GM21381 (cell line): ENCODE measurements around the gene DMTF1.
"Not testable (repeated sequence)": the region's sequence is repeated elsewhere in the genome, so short reads cannot be mapped to it uniquely, and the experiment has no call there.

Source experiments
- ATAC-seq: cut with Tn5 transposase; IDR thresholded peaks from one replicate; pipeline ENCODE4 v1.9.1; 2021; ENCODE audit warnings: mild to moderate bottlenecking, moderate library complexity; ENCODE audit not compliant: unreplicated experiment

DMTF1 gene

GRCh38 chr7:87193912-87194311 lies 41.7 kb downstream of the DMTF1 start:
- ATAC-seq = no peak

- ATAC-seq = no peak
These were observed 47.0 kb downstream of the DMTF1 start for GRCh38 chr7:87199241-87199640.

DNA sequence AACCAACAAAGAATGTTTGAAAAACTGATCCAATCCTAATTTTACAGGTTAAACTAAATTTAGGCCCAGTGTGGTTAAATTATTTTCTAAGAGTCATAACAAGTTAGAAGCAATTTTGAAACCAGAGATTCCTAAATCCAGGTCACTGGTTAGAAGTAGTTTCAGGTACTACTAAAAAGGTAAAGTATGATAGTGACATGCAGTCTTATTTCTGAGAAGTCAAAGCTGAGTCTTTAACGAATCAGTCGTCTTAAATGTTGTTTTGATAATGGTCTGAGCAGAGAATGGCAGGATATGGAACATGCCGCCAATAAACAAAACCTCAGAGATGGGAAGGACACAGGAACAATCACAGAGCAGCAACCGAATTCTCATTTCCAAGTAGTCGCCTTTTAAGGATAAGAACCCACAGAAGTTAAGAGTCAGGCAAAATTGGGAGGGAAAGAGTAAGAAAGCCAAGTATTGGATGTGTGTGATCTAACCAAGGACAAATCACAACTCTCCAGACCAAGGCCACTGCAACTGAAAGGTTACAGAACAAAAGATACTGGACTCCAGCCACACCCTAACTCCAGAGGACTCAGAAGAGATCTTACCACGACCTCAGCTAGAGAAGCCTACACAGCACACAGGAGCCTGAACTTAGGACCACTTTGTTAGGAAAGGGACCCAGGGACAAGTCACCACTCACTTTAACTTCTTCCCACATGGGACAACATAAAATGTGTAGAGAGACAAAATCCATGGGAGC lies 47.6 kb downstream of the DMTF1 start:
- ATAC-seq = no peak

DNA sequence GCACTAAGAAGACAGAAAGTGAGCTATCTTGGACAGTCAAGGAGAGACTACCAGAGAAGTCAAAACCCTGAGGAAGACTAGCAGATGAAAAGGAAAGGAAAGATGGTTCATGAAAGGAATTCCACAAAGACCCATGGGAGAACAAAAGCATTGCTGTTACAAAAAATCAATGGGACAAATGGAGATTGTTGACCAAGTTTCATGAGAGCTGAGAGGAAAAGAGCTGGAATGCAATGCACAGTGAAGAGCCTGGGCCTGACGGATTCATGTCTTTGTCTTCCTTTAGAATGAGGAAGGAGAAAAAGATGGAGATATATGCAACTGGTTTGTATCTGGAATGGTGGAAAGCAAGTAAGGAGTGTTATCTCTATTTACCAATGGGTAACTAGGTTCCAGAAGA lies 50.0 kb downstream of the DMTF1 start:
- ATAC-seq = no peak

DNA sequence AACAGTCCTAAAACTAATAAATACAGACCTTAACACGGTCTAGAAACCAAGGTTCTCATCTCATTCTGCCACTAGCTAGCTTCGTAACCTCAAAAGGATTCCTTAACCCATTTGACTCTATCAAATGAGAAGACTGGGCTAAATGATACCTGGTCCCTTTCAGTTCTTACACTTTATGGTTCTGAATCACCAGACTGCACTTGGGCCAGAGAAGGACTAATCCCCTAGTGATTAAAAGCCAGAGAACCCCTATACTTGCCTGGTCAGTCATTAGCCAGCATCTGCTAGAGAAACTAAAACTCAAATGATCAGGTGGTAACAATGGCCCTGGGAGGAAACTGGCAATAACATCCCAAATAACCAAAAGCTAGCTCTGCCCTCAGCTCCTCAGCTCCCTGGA lies 50.5 kb downstream of the DMTF1 start:
- peak; percentile 34 for ATAC-seq

- ATAC-seq = not testable (repeated sequence)
These were observed 51.7 kb downstream of the DMTF1 start for GRCh38 chr7:87203929-87204328.

DNA sequence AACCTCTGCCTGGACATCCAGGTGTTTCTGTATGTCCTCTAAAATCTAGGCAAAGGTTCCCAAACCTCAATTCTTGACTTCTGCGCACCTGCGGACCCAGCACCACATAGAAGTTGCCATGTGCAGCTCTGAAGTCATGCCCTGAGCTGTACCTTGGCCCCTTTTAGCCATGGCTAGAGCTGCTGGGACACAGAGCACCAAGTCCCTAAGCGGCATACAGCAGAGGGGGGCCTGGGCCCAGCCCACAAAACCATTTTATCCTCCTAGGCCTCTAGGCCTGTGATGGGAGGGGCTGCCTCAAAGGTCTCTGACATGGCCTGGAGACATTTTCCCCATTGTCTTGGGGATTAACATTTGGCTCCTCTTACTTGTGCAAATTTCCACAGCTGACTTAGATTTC lies 52.7 kb downstream of the DMTF1 start:
- no peak for ATAC-seq

GRCh38 chr7:87205701-87206100 lies 53.4 kb downstream of the DMTF1 start:
- ATAC-seq = not testable (repeated sequence)

GRCh38 chr7:87206361-87206760 lies 54.1 kb downstream of the DMTF1 start:
- ATAC-seq = no peak

- no peak for ATAC-seq
These were observed 57.2 kb downstream of the DMTF1 start for GRCh38 chr7:87209295-87209924.

DNA sequence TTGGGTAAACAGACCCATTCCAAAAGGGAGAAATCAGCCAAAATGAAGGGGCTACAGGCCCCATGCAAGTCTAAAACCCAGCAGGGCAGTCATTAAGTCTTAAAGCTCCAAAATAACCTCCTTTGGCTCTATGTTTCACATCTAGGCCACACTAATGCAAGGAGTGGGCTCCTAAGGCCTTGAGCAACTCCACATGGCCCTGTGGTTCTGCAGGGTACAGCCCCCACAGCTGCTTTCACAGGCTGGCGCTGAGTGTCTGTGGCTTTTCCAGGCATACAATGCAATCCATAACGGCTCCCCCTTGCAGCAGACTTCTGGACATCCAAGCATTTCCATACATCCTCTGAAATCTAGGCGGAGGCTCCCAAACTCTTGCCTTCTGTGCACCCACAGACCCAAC lies 58.3 kb downstream of the DMTF1 start:
- ATAC-seq = no peak

- no peak for ATAC-seq
These were observed 60.2 kb downstream of the DMTF1 start for GRCh38 chr7:87212498-87212897.

GRCh38 chr7:87213252-87213651 lies 61.0 kb downstream of the DMTF1 start:
- no peak for ATAC-seq

GRCh38 chr7:87213811-87214210 lies 61.6 kb downstream of the DMTF1 start:
- ATAC-seq = no peak

GRCh38 chr7:87215046-87215445 lies 62.8 kb downstream of the DMTF1 start:
- ATAC-seq = no peak

DNA sequence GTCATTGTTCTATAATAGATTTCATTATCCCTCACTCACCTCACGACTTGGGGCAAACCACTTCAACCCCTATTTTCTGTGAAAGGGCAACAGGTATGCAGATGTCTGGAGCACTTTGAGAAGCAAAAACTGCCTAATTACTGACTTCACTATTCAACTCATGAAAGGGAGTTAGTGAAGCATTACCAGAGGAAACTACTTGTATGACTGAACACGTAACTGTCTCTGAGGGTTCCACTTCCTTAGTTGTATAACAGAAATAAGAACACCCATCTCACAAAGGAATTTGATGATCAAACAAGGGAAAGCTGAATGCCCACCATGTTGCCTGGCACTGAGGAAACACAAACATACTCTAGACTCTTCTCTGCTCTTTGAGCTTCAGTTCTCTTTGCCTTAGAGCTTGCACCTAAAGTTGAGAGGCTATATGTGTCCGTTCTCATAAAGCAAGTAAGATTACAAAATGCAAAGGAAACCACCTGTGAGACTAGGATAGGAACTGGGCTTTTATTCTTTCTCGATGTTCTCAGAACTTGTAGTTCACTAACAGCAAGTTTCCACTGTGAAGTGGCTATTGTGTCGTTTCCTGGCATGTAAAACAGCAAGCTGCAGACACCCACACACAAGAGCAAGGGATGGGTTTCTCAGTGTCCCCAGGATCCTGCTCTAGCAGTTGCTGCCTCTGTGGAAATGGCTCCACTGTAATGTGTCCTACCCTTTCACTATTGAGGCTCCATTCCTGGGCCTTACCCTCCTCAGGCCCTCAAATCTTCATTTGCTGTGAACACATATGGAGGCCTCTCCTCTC lies 64.7 kb downstream of the DMTF1 start:
- peak; percentile 54 for ATAC-seq

GRCh38 chr7:87217983-87218653 lies 65.9 kb downstream of the DMTF1 start:
- no peak for ATAC-seq

DNA sequence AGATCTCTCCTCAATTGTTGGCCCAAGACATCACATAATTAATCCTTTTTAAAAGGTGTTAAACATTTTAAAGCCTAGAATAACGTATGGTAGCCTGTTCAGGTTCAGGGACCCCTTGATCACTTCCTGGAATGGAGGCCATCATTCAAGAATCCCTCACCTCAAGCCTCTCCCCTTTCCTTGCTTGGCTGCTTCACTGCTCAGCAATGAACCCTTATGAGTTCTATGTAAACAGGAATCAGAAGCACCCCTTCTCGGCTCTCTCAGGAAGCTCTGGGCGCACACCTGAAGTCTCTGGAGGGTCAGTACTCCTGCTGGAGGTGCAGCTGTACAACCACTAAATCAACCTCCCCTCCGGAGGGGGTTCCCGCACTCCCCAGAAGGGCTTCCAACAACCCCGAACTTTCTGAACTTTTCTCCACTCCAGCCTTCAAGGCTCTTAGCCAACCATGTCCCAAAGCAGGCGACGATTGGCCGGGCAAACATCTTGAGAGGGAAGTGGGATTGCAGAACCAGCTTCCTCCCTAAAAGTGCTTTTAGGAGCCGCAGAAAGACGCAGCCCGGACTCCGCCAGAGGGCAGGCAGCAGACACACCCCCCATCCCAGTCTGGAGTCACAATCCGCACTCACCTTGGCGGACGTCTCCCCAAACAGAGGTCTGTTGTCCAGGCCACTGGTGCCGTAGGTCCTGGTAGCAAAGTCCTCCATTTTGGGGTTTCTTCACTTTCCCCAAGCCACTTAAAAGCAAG lies 66.7 kb downstream of the DMTF1 start:
- peak; percentile 0 for ATAC-seq

GRCh38 chr7:87219545-87220025 lies 67.3 kb downstream of the DMTF1 start, which contains the start of gene TMEM243:
Gene TMEM243, minus strand, starts transcription at chr7:87219732. Its CDS starts 229 bp downstream, at chr7:87219503.
- peak; percentile 50 for ATAC-seq

DNA sequence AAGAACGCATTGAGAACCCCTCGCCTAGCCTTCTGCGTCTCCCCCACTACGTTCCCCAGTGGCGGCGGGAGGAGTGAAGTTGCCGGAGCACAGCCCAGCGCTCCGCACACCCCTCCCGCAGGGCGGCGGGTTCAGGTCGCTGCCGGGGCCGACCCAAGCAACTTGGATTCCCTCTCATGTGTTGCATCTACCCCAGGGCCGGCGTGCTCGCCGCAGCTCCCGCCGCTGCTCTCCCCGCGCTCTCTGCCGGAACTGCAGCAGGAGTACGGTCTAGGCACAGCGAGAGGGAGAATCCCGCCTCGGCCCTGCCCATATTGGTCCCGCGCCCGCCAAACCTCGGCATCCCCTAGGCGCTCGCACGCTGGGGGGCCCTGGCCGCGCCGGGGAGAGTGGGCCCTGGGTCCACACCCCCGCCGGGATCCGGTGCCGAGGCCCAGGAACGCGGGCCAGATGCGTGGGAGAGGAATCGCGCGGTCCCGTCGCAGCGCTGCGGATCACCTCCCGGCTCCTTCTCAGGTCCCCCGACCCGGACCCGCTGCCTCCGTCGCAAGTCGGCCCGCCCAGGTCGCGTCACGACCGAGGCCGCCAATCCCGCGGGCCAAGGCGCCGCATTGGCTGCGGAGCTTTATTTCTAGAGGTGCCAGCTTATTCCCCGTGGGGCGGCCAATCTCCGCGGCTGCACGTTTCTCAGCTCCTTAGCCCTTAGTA lies 67.9 kb downstream of the DMTF1 start:
- ATAC-seq = peak; percentile 34
